Stimulated activated CD8-positive, alpha-beta memory T cell treated with anti-CD3 and anti-CD28 coated beads, Interleukin-12 subunit alpha, Interleukin-12 subunit beta, amount 100 ng/mL, for 4 hours (primary cell): ENCODE data around the gene IFNA8.
"Not testable (repeated sequence)": the region's sequence is repeated elsewhere in the genome, so short reads cannot be mapped to it uniquely, and the experiment has no call there.

ENCODE experiments used
- DNase-seq: peaks from one replicate; pipeline ENCODE4 v3.0.0-alpha.2; 2020; ENCODE audit warnings: low read depth

The IFNA8 gene

DNA sequence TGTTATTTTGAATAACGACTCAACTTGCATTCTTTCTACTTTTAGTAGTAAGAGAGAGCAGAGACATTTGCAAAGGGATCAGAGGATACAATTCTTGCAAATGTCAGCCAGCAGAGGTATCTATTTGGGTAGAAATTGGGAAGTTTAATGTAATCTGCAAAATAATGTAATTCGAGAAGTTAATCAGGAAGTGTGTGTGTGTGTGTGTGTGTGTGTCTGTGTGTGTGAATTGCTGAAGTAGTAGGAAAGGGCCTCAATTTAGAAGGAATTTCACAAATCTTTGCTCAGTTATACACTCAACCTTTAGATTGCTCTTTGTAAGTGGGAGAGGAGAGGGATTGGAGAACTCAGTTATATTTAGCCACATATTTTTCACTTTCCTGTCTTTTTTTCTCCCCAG is 20.3 kb downstream of the IFNA8 start:
- DNase-seq, result no peak

DNA sequence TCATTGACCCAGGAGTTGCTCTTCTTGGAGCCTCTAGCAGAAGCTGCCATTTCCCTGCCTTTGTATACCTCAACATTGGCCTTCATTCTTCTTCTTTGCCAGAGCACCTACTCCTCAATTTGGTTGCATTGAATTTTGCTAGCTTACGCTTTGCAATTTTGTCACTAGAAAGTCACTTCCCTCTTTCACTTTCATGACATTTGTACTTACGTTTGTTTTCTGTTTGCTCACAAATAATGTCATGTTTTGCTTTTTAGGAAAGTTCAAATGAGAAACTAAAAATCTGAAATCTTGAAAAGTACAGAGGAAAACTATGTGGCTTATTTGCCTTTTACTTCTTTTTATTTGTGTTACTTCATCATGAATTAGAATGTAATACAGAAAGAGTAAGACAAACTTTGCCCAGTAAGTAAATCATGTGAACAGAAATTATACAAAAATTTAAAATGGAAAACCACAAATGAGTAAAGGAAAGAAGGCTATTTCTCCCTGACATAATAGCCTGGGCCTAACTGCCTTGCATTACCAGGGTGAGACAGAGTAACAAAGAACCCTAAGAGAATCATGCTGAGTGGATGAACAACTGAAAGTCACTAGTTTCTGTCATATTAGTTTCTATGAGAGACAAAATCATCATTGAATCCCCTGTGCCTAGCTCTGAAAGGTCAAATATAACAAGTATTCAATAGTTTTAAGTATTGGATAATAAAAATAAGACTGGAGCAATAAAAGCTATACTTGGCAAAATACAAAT is 23.9 kb downstream of the IFNA8 start:
- no peak for DNase-seq

DNA sequence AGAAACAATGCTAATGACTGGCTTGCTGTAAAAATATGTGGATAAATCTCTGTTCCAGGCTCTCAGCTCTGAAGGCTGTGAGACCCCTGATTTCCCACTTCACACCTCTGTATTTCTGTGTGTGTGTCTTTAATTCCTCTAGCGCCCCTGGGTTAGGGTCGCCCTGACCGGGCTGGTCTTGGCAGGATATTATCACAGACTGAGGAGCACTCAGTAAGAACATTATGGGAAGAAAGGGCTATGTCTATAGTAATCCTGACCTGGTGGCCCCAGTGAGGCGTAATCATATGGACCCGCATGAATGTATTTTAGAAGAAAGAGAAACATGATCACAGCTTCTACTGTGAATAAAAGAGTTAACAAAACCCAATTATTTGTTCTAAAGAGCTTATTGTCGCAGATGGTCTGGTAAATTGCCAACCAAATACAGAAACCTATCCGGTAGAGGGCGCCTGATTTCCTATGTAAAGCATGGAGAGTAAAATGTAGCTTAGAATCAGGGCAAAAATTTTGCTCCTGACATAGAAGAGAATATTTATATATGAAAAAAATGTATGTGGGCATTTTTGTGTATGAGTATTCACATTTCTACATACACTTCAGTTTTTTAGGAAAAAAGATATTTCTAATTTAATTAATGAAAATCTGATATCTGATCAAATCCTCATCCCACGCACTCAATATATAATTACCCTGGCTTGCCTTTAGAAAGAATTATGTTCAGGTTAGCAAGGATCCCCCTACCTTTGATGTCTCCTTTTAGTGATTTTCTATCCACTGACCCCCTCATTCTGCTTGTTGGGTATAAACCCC is 25.5 kb downstream of the IFNA8 start:
- DNase-seq, result no peak

DNA sequence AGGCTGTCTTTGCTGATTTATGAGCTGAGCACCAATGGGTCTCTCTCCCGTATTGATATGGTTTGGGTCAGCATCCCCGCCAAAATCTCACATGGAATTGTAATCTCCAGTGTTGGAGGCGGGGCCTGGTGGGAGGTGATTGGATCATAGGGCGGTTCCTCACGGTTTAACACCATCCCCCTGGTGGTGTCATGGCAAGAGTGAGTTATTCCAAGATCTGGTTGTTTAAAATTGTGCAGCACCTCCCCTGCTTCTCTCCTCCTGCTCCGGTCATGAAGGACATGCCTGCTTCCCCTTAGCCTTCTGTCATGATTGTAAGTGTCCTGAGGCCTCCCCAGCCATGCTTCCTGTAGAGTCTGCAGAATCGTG is 26.1 kb downstream of the IFNA8 start:
- DNase-seq, result not testable (repeated sequence)

DNA sequence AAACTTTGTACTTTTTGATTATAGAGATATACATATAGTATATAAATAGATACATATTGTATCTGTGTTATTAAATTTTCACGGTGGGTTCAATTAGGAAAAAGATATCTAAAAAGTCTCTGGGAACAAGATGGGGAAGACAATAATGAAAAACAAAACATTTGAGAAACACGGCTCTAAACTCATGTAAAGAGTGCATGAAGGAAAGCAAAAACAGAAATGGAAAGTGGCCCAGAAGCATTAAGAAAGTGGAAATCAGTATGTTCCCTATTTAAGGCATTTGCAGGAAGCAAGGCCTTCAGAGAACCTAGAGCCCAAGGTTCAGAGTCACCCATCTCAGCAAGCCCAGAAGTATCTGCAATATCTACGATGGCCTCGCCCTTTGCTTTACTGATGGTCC is 31.2 kb downstream of the IFNA8 start, which contains the start of gene IFNA1:
Gene IFNA1, plus strand, starts transcription at position 301 of the 400 bp plus-strand sequence. Its CDS starts 69 bp downstream, at position 370.
- DNase-seq, result no peak

DNA sequence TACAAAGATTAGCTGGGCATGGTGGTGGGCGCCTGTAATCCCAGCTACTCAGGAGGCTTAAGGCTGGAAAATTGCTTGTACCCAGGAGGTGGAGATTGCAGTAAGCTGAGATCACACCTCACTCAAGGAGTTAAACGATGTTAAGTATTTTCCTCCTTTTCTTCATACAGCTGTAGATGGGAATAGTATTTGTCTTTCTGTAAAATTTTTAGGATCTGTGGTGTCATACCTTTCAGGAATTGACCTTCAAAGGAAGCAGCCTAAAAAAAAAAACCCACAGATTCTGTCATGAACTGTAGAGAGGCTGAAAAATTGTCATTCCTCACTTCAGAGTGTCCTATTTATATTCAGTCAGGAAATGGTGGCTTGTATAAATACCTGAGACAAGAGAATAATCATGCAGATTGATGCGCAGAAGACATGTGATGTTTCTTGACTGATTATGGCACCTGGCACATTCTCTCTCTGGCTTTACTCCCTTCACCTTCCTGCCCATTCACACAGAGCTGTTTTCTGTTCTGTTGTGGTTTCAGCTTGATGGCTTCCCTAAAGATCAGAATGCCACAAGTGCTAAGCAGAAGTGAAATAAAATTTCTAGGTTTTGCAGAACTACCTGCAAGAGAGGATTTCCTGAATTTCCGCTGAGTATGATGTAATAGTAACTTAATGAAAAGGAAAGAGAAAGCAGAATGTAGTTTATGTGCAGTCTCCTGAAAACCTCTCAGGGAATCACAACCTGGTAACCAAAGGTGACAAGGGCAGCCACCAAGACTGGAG is 35.1 kb downstream of the IFNA8 start:
- DNase-seq, result no peak

DNA sequence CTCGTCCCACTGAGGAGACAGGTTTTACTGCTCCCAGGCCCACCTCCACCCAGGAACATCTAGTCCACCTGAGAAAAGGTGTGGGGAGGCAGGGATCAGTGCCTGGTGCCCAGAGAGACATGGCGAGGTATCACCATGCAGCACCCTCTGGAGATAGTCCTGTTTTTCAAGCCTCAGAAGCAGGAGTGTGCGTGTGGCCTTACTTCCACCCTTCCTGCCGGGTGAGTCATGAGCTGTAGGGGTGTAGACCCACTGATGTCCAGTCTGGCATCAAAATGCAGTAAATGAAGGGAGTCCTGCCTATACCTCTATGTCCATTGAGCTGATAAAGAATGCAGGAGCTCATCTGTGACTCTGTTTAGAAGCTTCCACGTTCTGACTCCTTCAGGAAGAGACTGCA is 40.4 kb downstream of the IFNA8 start:
- DNase-seq, result not testable (repeated sequence)

DNA sequence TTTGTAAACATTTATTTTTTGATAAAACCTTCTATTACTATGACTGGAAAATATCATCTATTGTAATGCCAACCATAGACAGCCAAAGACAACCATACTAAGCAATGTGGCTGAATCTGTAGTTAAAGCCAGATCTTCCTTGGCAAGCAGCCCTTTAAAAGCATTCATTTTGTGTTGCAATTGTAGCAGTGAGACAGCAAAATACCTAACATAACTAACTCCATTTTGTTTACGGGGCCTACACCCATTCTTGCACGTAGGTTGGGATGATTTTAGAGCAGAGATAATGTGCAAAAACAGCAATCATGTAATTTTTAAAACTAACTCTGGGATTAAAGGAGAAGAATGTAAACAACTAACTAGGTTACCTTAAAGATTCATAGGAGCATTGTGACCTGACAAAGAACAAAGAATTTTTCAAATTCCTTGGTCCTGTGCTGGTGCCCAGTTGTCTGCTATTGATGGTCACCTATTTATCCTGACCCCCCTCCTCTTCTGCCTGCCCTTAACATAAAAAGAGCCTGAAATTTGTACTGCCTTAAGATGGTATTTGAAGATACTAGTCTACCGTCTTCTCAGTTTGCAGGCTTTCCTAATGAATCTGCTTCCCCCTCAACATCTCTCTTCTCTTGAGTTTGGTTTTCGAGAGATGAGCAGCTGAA is 41.9 kb downstream of the IFNA8 start:
- no peak for DNase-seq

DNA sequence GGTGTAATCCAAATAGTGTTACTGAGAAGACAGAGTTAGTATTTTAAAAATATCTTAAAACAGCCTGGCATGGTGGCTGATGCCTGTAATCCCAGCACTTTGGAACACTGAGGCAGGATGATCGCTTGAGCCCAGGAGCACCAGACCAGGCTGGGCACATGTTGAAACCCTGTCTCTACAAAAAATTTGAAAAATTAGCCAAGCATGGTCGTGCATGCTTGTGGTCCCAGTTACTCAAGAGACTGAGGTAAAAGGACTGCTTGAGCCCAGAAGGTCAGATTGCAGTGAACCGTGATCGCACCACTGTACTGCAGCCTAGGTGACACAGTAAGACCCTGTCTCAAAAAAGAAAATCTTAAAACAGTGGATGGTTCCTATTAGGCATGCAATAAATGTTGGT is 43.8 kb downstream of the IFNA8 start:
- no peak for DNase-seq

DNA sequence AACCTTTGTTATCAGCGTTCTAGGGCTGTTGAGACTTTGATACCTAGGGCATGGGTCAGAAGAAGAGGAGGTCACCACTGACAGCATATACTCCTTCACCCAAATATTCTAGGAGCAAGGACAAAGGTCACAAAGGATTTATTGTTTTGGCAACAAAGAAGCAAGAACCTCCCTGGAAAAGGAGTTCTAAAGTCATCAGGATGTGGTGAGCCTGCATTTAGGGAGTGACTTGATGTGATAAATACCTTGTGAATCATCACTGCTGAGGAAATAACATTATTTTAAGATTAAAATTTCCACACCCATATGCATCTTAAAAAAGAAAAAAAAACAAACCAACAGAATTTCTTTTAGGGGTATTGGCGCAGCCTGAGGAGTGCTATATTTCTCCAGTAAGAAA is 45.2 kb downstream of the IFNA8 start:
- DNase-seq, result no peak

DNA sequence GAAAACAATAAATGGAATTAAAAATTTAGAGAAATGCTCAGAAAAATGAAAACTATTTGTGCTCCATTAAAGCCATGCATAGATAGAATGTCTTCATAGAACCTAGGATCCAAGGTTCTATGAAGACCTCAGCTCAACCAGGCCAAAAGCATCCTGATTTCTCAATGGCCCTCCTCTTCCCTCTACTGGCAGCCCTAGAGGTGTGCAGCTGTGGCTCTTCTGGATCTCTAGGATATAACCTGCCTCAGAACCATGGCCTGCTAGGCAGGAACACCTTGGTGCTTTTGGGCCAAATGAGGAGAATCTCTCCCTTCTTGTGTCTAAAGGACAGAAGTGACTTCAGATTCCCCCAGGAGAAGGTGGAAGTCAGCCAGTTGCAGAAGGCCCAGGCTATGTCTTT is 46.4 kb downstream of the IFNA8 start:
- no peak for DNase-seq
